Hepatocyte (in vitro differentiated cells): ENCODE results near the gene TAT. TPM values are rescaled to one million over a fixed set of nuclear protein-coding genes. Genes with fewer than 3 reads are reported as not detected.

Source experiments
- DNase-seq: peaks from one replicate; pipeline ENCODE4 v3.0.0-alpha.2; 2016; ENCODE audit warnings: low spot score
- H2AFZ ChIP-seq: fragments of 200-600 bp; sonication (generic); 2 replicates; pipeline ENCODE4 v1.6.0; 2016; ENCODE audit warnings: antibody characterized with exemption, mild to moderate bottlenecking
- H3K27ac ChIP-seq: fragments of 200-600 bp; sonication (generic); 2 replicates; pipeline ENCODE4 v1.5.1; 2016; ENCODE audit warnings: mild to moderate bottlenecking
- H3K27me3 ChIP-seq: fragments of 200-600 bp; sonication (generic); 2 replicates; pipeline ENCODE4 v1.6.1; 2016
- H3K36me3 ChIP-seq: fragments of 200-600 bp; sonication (generic); replicated peaks from 2 replicates; pipeline ENCODE4 v1.5.1; 2016; ENCODE audit warnings: low read depth; ENCODE audit not compliant: insufficient read depth
- H3K4me1 ChIP-seq: fragments of 200-600 bp; sonication (generic); 2 replicates; pipeline ENCODE4 v1.5.1; 2016; ENCODE audit warnings: mild to moderate bottlenecking, moderate library complexity; ENCODE audit not compliant: insufficient read depth
- H3K4me2 ChIP-seq: fragments of 200-600 bp; sonication (generic); 2 replicates; pipeline ENCODE4 v1.6.0; 2016
- H3K4me3 ChIP-seq: fragments of 200-600 bp; sonication (generic); 2 replicates; pipeline ENCODE4 v1.5.1; 2016; ENCODE audit warnings: mild to moderate bottlenecking
- H3K79me2 ChIP-seq: fragments of 200-600 bp; sonication (generic); 2 replicates; pipeline ENCODE4 v1.6.0; 2017; ENCODE audit warnings: mild to moderate bottlenecking
- H3K9me2 ChIP-seq: fragments of 200-600 bp; sonication (generic); replicated peaks from 2 replicates; pipeline ENCODE4 v1.6.0; 2017; ENCODE audit warnings: mild to moderate bottlenecking; ENCODE audit not compliant: insufficient read depth
- H3K9me3 ChIP-seq: fragments of 200-600 bp; sonication (generic); 2 replicates; pipeline ENCODE4 v1.5.1; 2016; ENCODE audit warnings: low read depth, mild to moderate bottlenecking
- H4K20me1 ChIP-seq: fragments of 200-600 bp; sonication (generic); 2 replicates; pipeline ENCODE4 v1.6.0; 2016; ENCODE audit warnings: mild to moderate bottlenecking; ENCODE audit not compliant: insufficient read depth, poor library complexity, severe bottlenecking
- EZH2 ChIP-seq: fragments of 200-600 bp; sonication (generic); IDR thresholded peaks from 2 replicates; pipeline ENCODE4 v1.6.1; 2016; ENCODE audit warnings: antibody characterized with exemption, mild to moderate bottlenecking, borderline replicate concordance
- EZH2phosphoT487 ChIP-seq: fragments of 200-600 bp; sonication (generic); IDR thresholded peaks from one replicate; pipeline ENCODE4 v1.6.1; 2018; ENCODE audit warnings: antibody characterized with exemption, mild to moderate bottlenecking, low read depth, moderate library complexity; ENCODE audit not compliant: unreplicated experiment, severe bottlenecking
- WGBS: methylation state at CpG from one replicate; pipeline ENCODE4 v1.1.6; 2016; ENCODE audit warnings: low lambda C conversion rate; ENCODE audit errors: missing lambda C conversion rate; 5-methylcytosine and 5-hydroxymethylcytosine counted together
- polyA plus RNA-seq: library from polyadenylated mRNA; unstranded; fragments of >200 nt; fragmentation: Nextera tagmentation; extraction: Ambion mirVana; gene quantifications from 2 replicates; pipeline ENCODE4 v1.2.1, GENCODE V29; 2016
- total RNA-seq: library from RNA; depleted of rRNA; stranded (reverse); fragments of >200 nt; gene quantifications from 2 replicates; pipeline ENCODE4 v1.2.3, GENCODE V29; 2014
- TF ChIP-seq, protein P1 (sequence below): fragments of 200-600 bp; sonication (generic); IDR thresholded peaks from 2 replicates; pipeline ENCODE4 v1.5.1; 2016; ENCODE audit warnings: antibody characterized with exemption, mild to moderate bottlenecking; ENCODE audit not compliant: poor library complexity

The TAT gene
- total and polyA plus RNA-seq, 2 experiments from 2014 or later = 2.8 to 4.2 TPM

DNA sequence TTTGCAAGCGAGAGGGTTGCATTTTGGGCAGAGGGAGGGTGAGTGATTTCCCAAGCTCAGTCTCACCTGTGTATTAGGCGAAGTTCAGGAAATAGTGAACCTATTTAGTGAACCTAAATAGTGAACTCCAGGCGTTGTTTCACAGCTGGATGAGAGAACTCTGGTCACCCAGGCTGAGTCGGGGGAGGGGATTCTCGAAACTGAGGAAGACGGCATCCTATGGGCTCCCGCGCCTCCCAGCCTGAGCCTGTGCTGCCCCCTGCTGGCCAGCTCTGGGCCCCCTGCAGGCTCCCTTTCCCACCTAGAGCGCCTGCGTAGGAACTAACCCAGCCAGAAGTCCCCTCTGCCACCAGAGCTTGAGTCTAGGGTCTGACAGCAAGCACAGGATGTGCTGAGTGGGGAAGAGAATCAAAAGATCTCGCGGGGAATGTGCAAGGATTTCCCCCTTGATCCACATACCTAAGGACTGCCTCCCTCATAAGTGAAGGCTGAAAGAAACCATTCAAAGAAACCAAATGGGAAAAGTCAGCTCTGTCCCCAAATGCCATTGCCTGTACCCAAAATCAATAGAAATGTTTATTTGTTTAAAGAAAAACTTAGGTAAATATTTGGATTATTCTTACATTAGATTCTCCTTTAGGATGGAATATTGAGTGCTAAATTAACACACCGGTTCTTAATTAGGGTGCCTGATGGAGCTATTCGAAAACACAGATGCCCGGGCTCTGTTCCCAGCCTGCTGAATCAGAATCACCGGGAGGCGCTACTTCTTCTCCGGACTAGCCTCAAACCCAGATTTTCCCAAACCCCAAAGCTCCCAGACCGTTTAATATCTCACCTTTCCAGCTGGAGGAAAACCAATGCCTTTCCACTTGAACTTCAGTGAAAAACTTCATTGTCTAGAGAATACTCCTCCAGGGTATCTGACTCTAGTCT lies 34.3 kb upstream of the TAT start:
- peak overlapping the region; percentile 67 for H3K4me2 ChIP-seq
- no peak overlapping the region for H2AFZ ChIP-seq
- H3K9me2 ChIP-seq = no peaks in the 10 kb centered on the region
- H3K27me3 ChIP-seq = no peaks in the 10 kb centered on the region
- DNase-seq = peak; percentile 88
- no peak overlapping the region for H3K27ac ChIP-seq
- 21% methylated on average over 19 of the region's 19 CpGs for WGBS
- TF ChIP-seq EZH2phosphoT487 = no peak
- TF ChIP-seq, protein P1, sequence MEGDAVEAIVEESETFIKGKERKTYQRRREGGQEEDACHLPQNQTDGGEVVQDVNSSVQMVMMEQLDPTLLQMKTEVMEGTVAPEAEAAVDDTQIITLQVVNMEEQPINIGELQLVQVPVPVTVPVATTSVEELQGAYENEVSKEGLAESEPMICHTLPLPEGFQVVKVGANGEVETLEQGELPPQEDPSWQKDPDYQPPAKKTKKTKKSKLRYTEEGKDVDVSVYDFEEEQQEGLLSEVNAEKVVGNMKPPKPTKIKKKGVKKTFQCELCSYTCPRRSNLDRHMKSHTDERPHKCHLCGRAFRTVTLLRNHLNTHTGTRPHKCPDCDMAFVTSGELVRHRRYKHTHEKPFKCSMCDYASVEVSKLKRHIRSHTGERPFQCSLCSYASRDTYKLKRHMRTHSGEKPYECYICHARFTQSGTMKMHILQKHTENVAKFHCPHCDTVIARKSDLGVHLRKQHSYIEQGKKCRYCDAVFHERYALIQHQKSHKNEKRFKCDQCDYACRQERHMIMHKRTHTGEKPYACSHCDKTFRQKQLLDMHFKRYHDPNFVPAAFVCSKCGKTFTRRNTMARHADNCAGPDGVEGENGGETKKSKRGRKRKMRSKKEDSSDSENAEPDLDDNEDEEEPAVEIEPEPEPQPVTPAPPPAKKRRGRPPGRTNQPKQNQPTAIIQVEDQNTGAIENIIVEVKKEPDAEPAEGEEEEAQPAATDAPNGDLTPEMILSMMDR = peak; percentile 92
- H3K79me2 ChIP-seq = no peaks in the 10 kb centered on the region
- no peaks in the 10 kb centered on the region for H3K36me3 ChIP-seq
- H3K4me1 ChIP-seq = no peaks in the 10 kb centered on the region
- no peak overlapping the region for H3K4me3 ChIP-seq
- H3K9me3 ChIP-seq = no peaks in the 10 kb centered on the region
- no peaks in the 10 kb centered on the region for H4K20me1 ChIP-seq

DNA sequence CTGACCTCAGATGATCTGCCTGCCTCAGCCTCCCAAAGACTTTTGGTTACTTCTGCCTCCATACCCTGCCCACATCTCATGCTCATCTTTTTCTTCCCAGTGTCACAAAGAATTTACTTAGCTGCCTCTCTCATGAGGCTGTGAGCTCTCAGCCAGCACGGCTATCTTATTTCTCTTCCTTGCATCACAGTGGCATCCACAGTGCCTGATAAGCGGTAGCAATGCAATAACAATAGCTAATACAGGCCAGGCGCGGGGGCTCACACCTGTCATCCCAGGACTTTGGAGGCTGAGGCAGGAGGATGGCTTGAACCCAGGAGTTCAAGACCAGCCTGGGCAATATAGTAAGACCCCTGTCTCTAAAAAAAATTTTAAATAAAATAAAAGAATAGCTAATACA lies 33.6 kb upstream of the TAT start:
- no peaks in the 10 kb centered on the region for H3K4me1 ChIP-seq
- no peak overlapping the region for H2AFZ ChIP-seq
- H3K27ac ChIP-seq = no peak overlapping the region
- H3K27me3 ChIP-seq = no peaks in the 10 kb centered on the region
- no peaks in the 10 kb centered on the region for H4K20me1 ChIP-seq
- H3K79me2 ChIP-seq = no peaks in the 10 kb centered on the region
- no peaks in the 10 kb centered on the region for H3K9me3 ChIP-seq
- TF ChIP-seq, protein P1 = no peak
- TF ChIP-seq EZH2phosphoT487 (no peak), EZH2 (no peak)
- H3K4me3 ChIP-seq = no peak overlapping the region
- H3K36me3 ChIP-seq = no peaks in the 10 kb centered on the region
- H3K4me2 ChIP-seq = peak overlapping the region; percentile 67
- no peak for DNase-seq
- no peaks in the 10 kb centered on the region for H3K9me2 ChIP-seq
- 75% methylated on average over 4 of the region's 4 CpGs for WGBS

- no peaks in the 10 kb centered on the region for H3K9me2 ChIP-seq
- H3K4me3 ChIP-seq = no peak overlapping the region
- H3K79me2 ChIP-seq = no peaks in the 10 kb centered on the region
- no peak for DNase-seq
- TF ChIP-seq EZH2 (no peak), EZH2phosphoT487 (no peak)
- TF ChIP-seq, protein P1 = no peak
- no peak overlapping the region for H3K27ac ChIP-seq
- no peak overlapping the region for H2AFZ ChIP-seq
- H3K36me3 ChIP-seq = no peaks in the 10 kb centered on the region
- no peak overlapping the region for H3K4me2 ChIP-seq
- no peaks in the 10 kb centered on the region for H4K20me1 ChIP-seq
- no peaks in the 10 kb centered on the region for H3K27me3 ChIP-seq
- 61% methylated on average over 2 of the region's 2 CpGs for WGBS
- no peaks in the 10 kb centered on the region for H3K9me3 ChIP-seq
- no peaks in the 10 kb centered on the region for H3K4me1 ChIP-seq
Observed at GRCh38 chr16:71609066-71609465, 32.2 kb upstream of the TAT start.
